CMK (cell line): ENCODE data around the gene SPATA31D3.
"Not testable (repeated sequence)": the region's sequence is repeated elsewhere in the genome, so short reads cannot be mapped to it uniquely, and the experiment has no call there.

Source experiments
- DNase-seq: peaks from one replicate; pipeline ENCODE4 v3.0.0-alpha.2; 2010; ENCODE audit warnings: low read depth

Gene SPATA31D3

GRCh38 chr9:81979196-81979595 is 35.9 kb downstream of the SPATA31D3 start:
- DNase-seq, result no peak

DNA sequence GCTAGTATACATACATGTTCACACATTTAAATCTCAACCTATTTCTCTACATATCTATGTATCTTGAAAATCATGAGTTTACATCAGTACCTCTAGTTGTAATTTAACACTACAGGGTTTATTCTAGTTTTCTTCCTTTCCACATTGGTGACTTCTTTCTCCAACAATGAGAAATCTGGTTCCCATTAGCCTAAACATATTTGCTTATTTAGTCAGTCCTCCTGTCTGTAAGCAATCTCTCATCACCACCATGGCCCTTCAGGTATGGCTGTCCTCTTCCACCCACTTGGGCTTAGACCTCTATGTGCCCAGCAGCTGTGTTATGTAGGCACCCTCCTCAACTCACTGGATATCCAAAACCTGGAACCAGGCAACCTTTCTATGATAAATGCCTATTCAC is 37.3 kb downstream of the SPATA31D3 start:
- DNase-seq, result no peak

DNA sequence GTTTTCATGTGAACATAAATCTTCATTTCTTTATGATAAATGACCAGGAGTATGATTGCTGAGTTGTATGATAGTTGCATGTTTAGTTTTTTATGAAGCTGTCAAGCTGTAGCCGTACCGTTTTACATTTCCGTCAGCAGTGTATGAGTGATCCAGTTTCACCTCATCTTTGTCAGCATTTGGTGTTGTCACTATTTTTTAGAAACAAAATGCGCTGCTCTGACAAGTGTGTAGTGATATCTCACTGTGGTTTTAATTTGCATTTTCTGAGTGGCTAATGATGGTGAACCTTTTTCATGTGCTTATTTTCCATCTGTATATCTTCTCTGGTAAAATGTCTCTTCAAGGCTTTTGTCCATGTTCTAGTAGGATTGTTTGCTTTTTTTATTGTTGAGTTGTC is 38.6 kb downstream of the SPATA31D3 start:
- DNase-seq, result no peak

DNA sequence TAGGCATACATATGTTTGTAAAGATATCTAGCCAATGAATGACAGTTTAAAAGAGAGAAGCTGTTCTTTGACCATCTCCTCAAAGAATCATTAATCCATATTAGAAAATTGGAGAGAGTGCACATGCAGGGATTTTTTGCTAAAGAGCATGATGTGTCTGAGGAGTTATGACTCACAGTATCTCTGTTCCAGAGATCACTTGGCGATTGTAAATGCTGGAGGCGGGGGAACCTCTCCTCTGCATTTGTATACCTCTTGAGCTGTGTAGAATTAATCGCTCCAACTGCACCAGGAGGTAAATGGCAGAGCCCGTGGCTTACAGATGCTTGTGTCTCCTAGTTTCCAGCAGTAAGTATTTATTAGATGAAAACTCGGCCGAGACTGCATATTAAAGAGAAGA is 41.6 kb downstream of the SPATA31D3 start:
- no peak for DNase-seq

DNA sequence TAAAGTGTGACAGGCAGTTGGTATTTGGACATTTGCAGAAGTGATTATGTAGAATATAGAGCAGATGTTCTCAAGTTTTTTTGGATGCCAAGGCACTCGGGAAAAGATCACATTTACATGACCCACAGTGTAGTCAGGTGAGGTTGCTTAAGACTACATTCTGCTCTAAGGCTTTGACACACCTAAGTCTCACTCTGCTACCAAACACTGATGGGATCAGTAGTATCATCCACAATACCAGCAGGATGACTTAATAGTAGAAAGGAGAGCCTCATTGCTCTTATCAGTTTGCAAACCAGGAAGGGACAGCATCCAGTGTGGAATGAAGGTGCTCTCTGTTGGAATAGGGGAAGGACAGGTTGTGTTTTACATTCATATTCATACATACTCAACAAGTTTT is 42.8 kb downstream of the SPATA31D3 start:
- no peak for DNase-seq

GRCh38 chr9:81988472-81988871 is 45.2 kb downstream of the SPATA31D3 start, which contains the start of gene SPATA31D1:
SPATA31D1 (plus strand) TSS chr9:81988772; CDS start chr9:81988819, 47 bp downstream.
- not testable (repeated sequence) for DNase-seq

GRCh38 chr9:81989700-81990099 is 46.4 kb downstream of the SPATA31D3 start:
- DNase-seq, result no peak

DNA sequence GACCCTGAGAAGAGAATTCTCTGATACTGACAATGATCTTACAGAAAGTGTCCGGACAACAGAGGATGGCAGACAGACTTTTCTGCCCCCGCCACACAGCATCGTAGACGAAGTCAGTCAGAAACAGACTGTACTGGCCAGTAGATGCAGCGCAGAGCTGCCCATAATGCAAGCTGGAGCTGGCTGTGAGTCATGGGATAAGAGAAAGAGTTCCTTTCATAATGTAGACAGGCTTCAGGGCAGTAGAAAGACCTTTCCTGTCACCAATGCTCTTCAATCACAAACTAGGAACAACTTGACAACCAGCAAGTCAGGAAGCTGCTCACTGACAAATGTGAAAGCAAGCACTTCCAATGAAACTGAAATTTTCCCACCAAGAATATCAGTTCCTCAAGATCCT is 50.4 kb downstream of the SPATA31D3 start:
- DNase-seq, result no peak
